ENCODE measurements around the gene GPS1. TPM values are rescaled to one million over a fixed set of nuclear protein-coding genes. Genes with fewer than 3 reads are reported as not detected.

The GPS1 gene
- total and polyA plus RNA-seq, 10 of the 15 experiments (the other 5 are each of a cell fraction or from before 2014, with no cell fraction given): 2.2 to 146 (median 77.7) TPM

GRCh38 chr17:82031885-82032627 lies 19.6 kb upstream of the GPS1 start:
- Histone ChIP-seq H3K4me3 (0 out of 2 replicates have a peak overlapping the region, but pooled peaks have one; percentile 55), H4K20me1 (ENCODE audit: control insufficient read depth, insufficient read depth) (no peaks in the 10 kb centered on the region), H3K27ac (ENCODE audit: control insufficient read depth, insufficient read depth) (no peak overlapping the region), H3K4me2 (ENCODE audit: control insufficient read depth, insufficient read depth) (peak overlapping the region; percentile 61; the same call in 1 of the 2 replicates), H3K79me2 (ENCODE audit: control insufficient read depth, insufficient read depth, low read length) (peaks cover 5% of the 10 kb centered on the region), H3K27me3 (replicated peaks in 1 of 2; ENCODE audit: control insufficient read depth in 2 of 2, insufficient read depth in 2 of 2, low read length in 1 of 2) (no peaks in the 10 kb centered on the region), H2AFZ (ENCODE audit: control insufficient read depth, low read depth, low read length) (no peak overlapping the region), H3K9ac (ENCODE audit: control insufficient read depth, insufficient read depth, low read length) (no peak overlapping the region), H3K36me3 (ENCODE audit: control insufficient read depth in 2 of 2, insufficient read depth in 2 of 2, low read length in 1 of 2) (no peaks in the 10 kb centered on the region; a peak in 2 of 4 replicates), H3K4me1 (ENCODE audit: control insufficient read depth, insufficient read depth, low read length) (peaks cover 6% of the 10 kb centered on the region), H3K9me3 (replicated peaks; ENCODE audit: control insufficient read depth, insufficient read depth, low read length) (no peaks in the 10 kb centered on the region)
- ChIA-PET POLR2A (no interaction called here), SMC1A (ENCODE audit: uncharacterized antibody, unreplicated experiment) (no interaction called here), CTCF (interaction anchor here (1.5 kb wide), 1 partner anchor 269 kb away, joined by 3 read pairs; no protein-coding TSS in a partner anchor), RAD21 (ENCODE audit: unreplicated experiment) (interaction anchor here (0.6 to 1.6 kb wide), 2 partner anchors 44 to 72 kb away, joined by 3 to 5 read pairs; no protein-coding TSS in a partner anchor)
- BruUV-seq (replicated peaks): no TSS peak
- 29% methylated on average over 36 of the region's 59 CpGs for WGBS (ENCODE audit: insufficient coverage, insufficient replicate concordance, low lambda C conversion rate, missing lambda C conversion rate)
- TF ChIP-seq EED (IDR thresholded peaks at IDR 0.05; ENCODE audit: low read depth) (no peak), CHD1 (IDR thresholded peaks at IDR 0.05; ENCODE audit: low read depth, low read length) (no peak), BRCA1 (IDR thresholded peaks at IDR 0.05; ENCODE audit: low read depth, low read length) (no peak), CTCF (IDR thresholded peaks at IDR 0.05 in 2 of 3, conservative IDR thresholded peaks at IDR 0.05 in 1 of 3; ENCODE audit: control insufficient read depth in 2 of 3, extremely low read depth in 1 of 3, insufficient read depth in 1 of 3, low read depth in 3 of 3, low read length in 3 of 3) (0 out of 6 replicates have a peak, but pooled peaks of 1 of the 3 experiments have one; percentile 2), RBBP5 (conservative IDR thresholded peaks at IDR 0.05) (no peak), BCL3 (IDR thresholded peaks at IDR 0.05; ENCODE audit: borderline replicate concordance, insufficient read depth, low read depth, low read length, poor library complexity, severe bottlenecking) (no peak), LARP7 (IDR thresholded peaks at IDR 0.05) (0 out of 2 replicates have a peak, but pooled peaks have one; percentile 34), TCF12 (IDR thresholded peaks at IDR 0.05; ENCODE audit: low read depth, low read length) (no peak), NFYB (IDR thresholded peaks at IDR 0.05; ENCODE audit: insufficient read depth, low read depth, low read length) (no peak)
- peak; percentile 57 for ATAC-seq
- in situ Hi-C loops (cut with MboI): no loop called here
- intact Hi-C loops (cut with micrococcal nuclease; ENCODE audit: unreplicated experiment): no loop called here
- no peak for FAIRE-seq
- no peak for DNase-seq (ENCODE audit: low read depth, low spot score)
